ENCODE results near the gene RBBP9.
A peak's percentile ranks its signal among the peaks of the same experiment; 100 is the strongest.
"Not testable (repeated sequence)": the region's sequence is repeated elsewhere in the genome, so short reads cannot be mapped to it uniquely, and the experiment has no call there.

Gene RBBP9

GRCh38 chr20:18496740-18497592 lies at the start of gene RBBP9:
RBBP9 (minus strand) TSS chr20:18497225; CDS start chr20:18497167, 58 bp downstream.
- peak; percentile 90 for DNase-seq (ENCODE audit: low spot score)

GRCh38 chr20:18545566-18545965 lies 48.5 kb upstream of the RBBP9 start:
- no peak for DNase-seq (ENCODE audit: low spot score)

- DNase-seq (ENCODE audit: low spot score) = no peak
Measured at GRCh38 chr20:18543932-18544331, 46.9 kb upstream of the RBBP9 start.

- no peak for DNase-seq (ENCODE audit: low spot score)
Measured at GRCh38 chr20:18543216-18543615, 46.2 kb upstream of the RBBP9 start.

- no peak for DNase-seq (ENCODE audit: low spot score)
Measured at GRCh38 chr20:18541741-18542140, 44.7 kb upstream of the RBBP9 start.

- DNase-seq (ENCODE audit: low spot score) = no peak
Measured at GRCh38 chr20:18537651-18538050, 40.6 kb upstream of the RBBP9 start.

- DNase-seq (ENCODE audit: low spot score) = no peak
Measured at GRCh38 chr20:18533978-18534644, 37.1 kb upstream of the RBBP9 start.

- DNase-seq (ENCODE audit: low spot score) = no peak
Measured at GRCh38 chr20:18533491-18533890, 36.5 kb upstream of the RBBP9 start.

- DNase-seq (ENCODE audit: low spot score) = no peak
Measured at GRCh38 chr20:18532626-18533025, 35.6 kb upstream of the RBBP9 start.

- no peak for DNase-seq (ENCODE audit: low spot score)
Measured at GRCh38 chr20:18529041-18529440, 32.0 kb upstream of the RBBP9 start.

- DNase-seq (ENCODE audit: low spot score) = no peak
Measured at GRCh38 chr20:18527836-18528235, 30.8 kb upstream of the RBBP9 start.

GRCh38 chr20:18527339-18527738 lies 30.3 kb upstream of the RBBP9 start:
- no peak for DNase-seq (ENCODE audit: low spot score)

- DNase-seq (ENCODE audit: low spot score) = not testable (repeated sequence)
Measured at GRCh38 chr20:18526761-18527160, 29.7 kb upstream of the RBBP9 start.

- no peak for DNase-seq (ENCODE audit: low spot score)
Measured at GRCh38 chr20:18524646-18525045, 27.6 kb upstream of the RBBP9 start.

- no peak for DNase-seq (ENCODE audit: low spot score)
Measured at GRCh38 chr20:18523066-18523465, 26.0 kb upstream of the RBBP9 start.

GRCh38 chr20:18522066-18522465 lies 25.0 kb upstream of the RBBP9 start:
- DNase-seq (ENCODE audit: low spot score) = not testable (repeated sequence)

GRCh38 chr20:18515973-18516372 lies 18.9 kb upstream of the RBBP9 start:
- DNase-seq (ENCODE audit: low spot score) = no peak

- DNase-seq (ENCODE audit: low spot score) = no peak
Measured at GRCh38 chr20:18514127-18514526, 17.1 kb upstream of the RBBP9 start.

- no peak for DNase-seq (ENCODE audit: low spot score)
Measured at GRCh38 chr20:18513208-18513607, 16.2 kb upstream of the RBBP9 start.

GRCh38 chr20:18511571-18511970 lies 14.5 kb upstream of the RBBP9 start:
- DNase-seq (ENCODE audit: low spot score) = no peak

GRCh38 chr20:18507218-18508191 lies 10.5 kb upstream of the RBBP9 start, which contains the start of gene SEC23B:
SEC23B (plus strand) TSS chr20:18507940; CDS start chr20:18510836, 2,896 bp downstream.
- DNase-seq (ENCODE audit: low spot score) = peak; percentile 97

GRCh38 chr20:18506744-18507143 lies 9.7 kb upstream of the RBBP9 start:
- DNase-seq (ENCODE audit: low spot score) = no peak

Measured in iPS-NIHi11 (cell line).